Measurements from ENCODE around the gene AVPR2. TPM values are rescaled to one million over a fixed set of nuclear protein-coding genes. Genes with fewer than 3 reads are reported as not detected.

AVPR2 gene
- total RNA-seq, 1 experiment from 2014 or later = not detected

DNA sequence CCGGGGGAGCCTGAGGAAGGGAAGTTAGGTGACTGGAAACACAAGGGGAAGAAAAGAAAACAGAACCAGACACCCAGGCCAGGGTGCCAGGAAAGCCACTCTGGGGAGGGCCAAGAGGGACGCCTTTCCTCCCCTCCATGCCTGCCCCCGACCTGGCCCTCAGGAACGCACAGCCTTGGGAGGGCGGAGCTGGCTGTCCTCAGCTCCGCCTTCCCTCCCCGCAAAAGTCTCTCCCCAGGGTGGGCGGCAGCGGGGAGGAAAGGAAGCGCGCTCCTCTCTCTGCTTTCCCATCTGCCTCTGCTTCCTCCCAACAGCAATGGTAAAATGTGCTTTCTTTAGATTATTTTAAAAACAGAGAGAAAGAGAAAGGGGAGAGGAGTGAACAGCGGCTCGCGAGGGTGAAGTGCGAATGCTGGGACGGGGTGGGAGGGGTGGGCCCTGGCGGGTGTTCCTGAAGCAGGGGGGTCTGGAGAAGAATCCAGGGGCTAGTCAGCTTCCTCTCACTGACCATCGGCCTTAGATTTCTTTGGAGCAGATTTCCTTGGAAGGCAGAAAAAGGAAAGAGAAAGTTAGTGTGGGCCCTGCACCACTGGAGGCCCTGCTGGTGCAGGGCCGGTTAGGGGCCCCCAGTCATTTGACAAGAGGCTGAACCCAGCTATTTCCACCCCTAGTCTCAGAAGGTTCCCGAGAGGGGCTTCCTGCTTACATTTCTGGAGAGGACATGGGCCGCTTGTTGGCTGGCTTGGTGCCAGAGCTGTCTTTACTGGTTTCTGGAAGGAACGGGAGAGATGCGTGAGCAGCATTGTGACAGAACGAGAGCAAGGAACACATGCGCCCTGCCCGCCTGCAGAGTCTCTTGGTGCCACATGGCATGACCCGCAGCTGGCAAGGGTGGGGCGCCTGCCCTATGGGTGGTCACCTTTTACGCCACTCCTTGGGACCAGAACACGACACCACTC, 44.7 kb downstream of the AVPR2 start:
- no peak overlapping the region for H3K27ac Mint-ChIP-seq (ENCODE audit: unreplicated experiment)
- Histone ChIP-seq H3K4me3 (ENCODE audit: low read depth, low read length) (no peak overlapping the region), H3K4me1 (no peaks in the 10 kb centered on the region), H3K27me3 (replicated peaks; ENCODE audit: control insufficient read depth, insufficient read depth, low read length) (no peaks in the 10 kb centered on the region), H3K36me3 (ENCODE audit: control insufficient read depth, insufficient read depth, low read length) (no peaks in the 10 kb centered on the region; the same call in 1 of the 2 replicates), H3K9me3 (no peaks in the 10 kb centered on the region)
- no peaks in the 10 kb centered on the region for H3K9me3 Mint-ChIP-seq (ENCODE audit: unreplicated experiment)
- intact Hi-C loops (cut with micrococcal nuclease; ENCODE audit: unreplicated experiment) = no loop called here
- no peak overlapping the region for H3K4me3 Mint-ChIP-seq (ENCODE audit: unreplicated experiment)
- H3K4me1 Mint-ChIP-seq (ENCODE audit: low read depth, unreplicated experiment) = no peaks in the 10 kb centered on the region
- DNase-seq = no peak
- no TSS peak for BruUV-seq (replicated peaks)
- H3K27me3 Mint-ChIP-seq (ENCODE audit: insufficient read depth, unreplicated experiment) = no peaks in the 10 kb centered on the region
- POLR2A ChIA-PET = no interaction called here
- peaks cover 71% of the 10 kb centered on the region for H3K36me3 Mint-ChIP-seq (ENCODE audit: insufficient read depth, unreplicated experiment)
- CTCF ChIA-PET = interaction anchor here (0.8 kb wide), 1 partner anchor 18 kb away, joined by 3 read pairs; no protein-coding TSS in a partner anchor
- TF ChIP-seq, protein P1, sequence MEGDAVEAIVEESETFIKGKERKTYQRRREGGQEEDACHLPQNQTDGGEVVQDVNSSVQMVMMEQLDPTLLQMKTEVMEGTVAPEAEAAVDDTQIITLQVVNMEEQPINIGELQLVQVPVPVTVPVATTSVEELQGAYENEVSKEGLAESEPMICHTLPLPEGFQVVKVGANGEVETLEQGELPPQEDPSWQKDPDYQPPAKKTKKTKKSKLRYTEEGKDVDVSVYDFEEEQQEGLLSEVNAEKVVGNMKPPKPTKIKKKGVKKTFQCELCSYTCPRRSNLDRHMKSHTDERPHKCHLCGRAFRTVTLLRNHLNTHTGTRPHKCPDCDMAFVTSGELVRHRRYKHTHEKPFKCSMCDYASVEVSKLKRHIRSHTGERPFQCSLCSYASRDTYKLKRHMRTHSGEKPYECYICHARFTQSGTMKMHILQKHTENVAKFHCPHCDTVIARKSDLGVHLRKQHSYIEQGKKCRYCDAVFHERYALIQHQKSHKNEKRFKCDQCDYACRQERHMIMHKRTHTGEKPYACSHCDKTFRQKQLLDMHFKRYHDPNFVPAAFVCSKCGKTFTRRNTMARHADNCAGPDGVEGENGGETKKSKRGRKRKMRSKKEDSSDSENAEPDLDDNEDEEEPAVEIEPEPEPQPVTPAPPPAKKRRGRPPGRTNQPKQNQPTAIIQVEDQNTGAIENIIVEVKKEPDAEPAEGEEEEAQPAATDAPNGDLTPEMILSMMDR (IDR thresholded peaks at IDR 0.05; ENCODE audit: insufficient read depth in 1 of 2, low read depth in 1 of 2, low read length in 1 of 2, severe bottlenecking in 1 of 2, unreplicated experiment in 1 of 2) = no peak

DNA sequence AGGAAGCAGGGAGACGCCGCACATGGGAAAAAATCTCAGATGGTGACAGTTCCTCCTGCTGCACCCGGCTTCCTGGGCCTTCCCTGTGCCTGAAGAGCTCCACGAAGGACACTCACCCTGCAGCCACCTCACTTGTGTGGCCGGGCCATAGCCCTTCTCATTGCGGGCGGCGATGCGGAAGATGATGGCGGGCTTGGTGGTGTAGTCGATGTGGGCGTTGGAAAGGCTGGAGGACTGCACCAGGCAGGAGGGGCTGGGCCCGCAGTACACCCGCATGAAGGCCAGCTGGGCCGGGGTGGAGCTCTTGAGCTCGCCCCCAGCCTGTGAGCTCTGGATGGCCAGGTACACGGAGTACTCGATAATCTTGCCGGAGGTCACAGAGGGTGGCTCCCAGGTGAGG, 45.7 kb downstream of the AVPR2 start:
- Histone ChIP-seq H3K36me3 (ENCODE audit: control insufficient read depth, insufficient read depth, low read length) (no peaks in the 10 kb centered on the region; the same call in 1 of the 2 replicates), H3K4me1 (no peaks in the 10 kb centered on the region), H3K27me3 (replicated peaks; ENCODE audit: control insufficient read depth, insufficient read depth, low read length) (no peaks in the 10 kb centered on the region), H3K9me3 (no peaks in the 10 kb centered on the region), H3K4me3 (ENCODE audit: low read depth, low read length) (no peak overlapping the region)
- TF ChIP-seq, protein P1 (IDR thresholded peaks at IDR 0.05; ENCODE audit: insufficient read depth in 1 of 2, low read depth in 1 of 2, low read length in 1 of 2, severe bottlenecking in 1 of 2, unreplicated experiment in 1 of 2) = no peak
- Mint-ChIP-seq H3K36me3 (ENCODE audit: insufficient read depth, unreplicated experiment) (peaks cover 81% of the 10 kb centered on the region), H3K27me3 (ENCODE audit: insufficient read depth, unreplicated experiment) (no peaks in the 10 kb centered on the region), H3K4me1 (ENCODE audit: low read depth, unreplicated experiment) (no peaks in the 10 kb centered on the region), H3K27ac (ENCODE audit: unreplicated experiment) (no peak overlapping the region), H3K4me3 (ENCODE audit: unreplicated experiment) (no peak overlapping the region), H3K9me3 (ENCODE audit: unreplicated experiment) (no peaks in the 10 kb centered on the region)
- no TSS peak for BruUV-seq (replicated peaks)
- intact Hi-C loops (cut with micrococcal nuclease; ENCODE audit: unreplicated experiment) = no loop called here
- CTCF ChIA-PET = no interaction called here
- POLR2A ChIA-PET = no interaction called here
- no peak for DNase-seq

DNA sequence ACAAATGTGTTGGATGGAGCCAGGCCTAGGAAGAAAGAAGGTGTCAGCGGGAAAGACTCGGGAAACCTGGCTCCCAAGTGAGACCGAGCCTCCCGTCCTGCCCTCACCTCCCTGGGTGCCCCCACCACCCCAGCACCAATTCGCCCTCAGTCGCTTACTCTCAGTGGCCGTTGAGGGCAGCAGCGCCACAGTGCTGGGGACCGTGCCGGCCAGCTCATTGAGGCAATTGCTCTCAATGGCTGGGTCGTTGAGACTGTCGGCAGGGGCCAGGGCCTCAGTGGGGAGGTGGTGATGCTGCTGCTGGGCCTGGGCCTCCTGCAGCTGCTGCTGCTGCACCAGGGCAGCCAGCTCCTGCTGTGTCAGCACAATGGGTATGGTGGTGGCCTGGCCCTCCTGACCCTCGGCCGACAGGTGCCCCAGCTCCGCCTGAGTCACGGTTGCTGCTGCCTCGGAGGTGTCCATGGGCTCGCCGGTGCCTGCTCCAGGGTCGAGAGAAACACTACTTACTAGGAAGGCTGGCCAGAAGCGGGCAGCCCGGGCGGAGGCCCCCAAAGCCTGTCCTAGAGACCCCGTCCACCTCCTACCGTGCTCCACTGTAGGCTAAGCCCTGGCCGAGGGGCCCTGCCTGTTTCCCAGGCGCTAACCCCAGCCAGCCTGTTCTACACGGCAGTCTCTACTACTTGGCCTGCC, 47.4 kb downstream of the AVPR2 start:
- peaks cover 83% of the 10 kb centered on the region for H3K36me3 Mint-ChIP-seq (ENCODE audit: insufficient read depth, unreplicated experiment)
- H3K9me3 ChIP-seq = no peaks in the 10 kb centered on the region
- no peaks in the 10 kb centered on the region for H3K27me3 Mint-ChIP-seq (ENCODE audit: insufficient read depth, unreplicated experiment)
- no peaks in the 10 kb centered on the region for H3K9me3 Mint-ChIP-seq (ENCODE audit: unreplicated experiment)
- intact Hi-C loops (cut with micrococcal nuclease; ENCODE audit: unreplicated experiment) = no loop called here
- no peak overlapping the region for H3K4me3 ChIP-seq (ENCODE audit: low read depth, low read length)
- ChIA-PET POLR2A (no interaction called here), CTCF (no interaction called here)
- H3K4me1 ChIP-seq = no peaks in the 10 kb centered on the region
- H3K4me3 Mint-ChIP-seq (ENCODE audit: unreplicated experiment) = no peak overlapping the region
- H3K27me3 ChIP-seq (replicated peaks; ENCODE audit: control insufficient read depth, insufficient read depth, low read length) = no peaks in the 10 kb centered on the region
- H3K36me3 ChIP-seq (ENCODE audit: control insufficient read depth, insufficient read depth, low read length) = no peaks in the 10 kb centered on the region; the same call in 1 of the 2 replicates
- DNase-seq = no peak
- no peaks in the 10 kb centered on the region for H3K4me1 Mint-ChIP-seq (ENCODE audit: low read depth, unreplicated experiment)
- TF ChIP-seq, protein P1 (IDR thresholded peaks at IDR 0.05; ENCODE audit: insufficient read depth in 1 of 2, low read depth in 1 of 2, low read length in 1 of 2, severe bottlenecking in 1 of 2, unreplicated experiment in 1 of 2) = no peak
- no peak overlapping the region for H3K27ac Mint-ChIP-seq (ENCODE audit: unreplicated experiment)
- no TSS peak for BruUV-seq (replicated peaks)

Data from Caco-2 (cell line).